ENCODE data around the gene ADAMTS2. TPM values are rescaled to one million over a fixed set of nuclear protein-coding genes. Genes with fewer than 3 reads are reported as not detected.

ADAMTS2 gene
- total RNA-seq, result 6.9 TPM

GRCh38 chr5:179345433-179346321, at the start of gene ADAMTS2:
Gene ADAMTS2, minus strand, starts transcription at chr5:179345461. Its CDS starts 133 bp downstream, at chr5:179345328.

Small RNA genes within 50 kb of the gene (small RNA-seq; reads per million reads assigned to genes)
- not detected for gene AC109479.2

Other genes starting within 250 kb of the ADAMTS2 start
- gene RUFY1, start 205.1 kb upstream of the ADAMTS2 start, total RNA-seq, result 31.1 TPM